ENCODE measurements around the gene AMDHD2. TPM values are rescaled to one million over a fixed set of nuclear protein-coding genes. Genes with fewer than 3 reads are reported as not detected.

The AMDHD2 gene
- total RNA-seq, 1 donor from 2014 or later = 60.9 TPM

DNA sequence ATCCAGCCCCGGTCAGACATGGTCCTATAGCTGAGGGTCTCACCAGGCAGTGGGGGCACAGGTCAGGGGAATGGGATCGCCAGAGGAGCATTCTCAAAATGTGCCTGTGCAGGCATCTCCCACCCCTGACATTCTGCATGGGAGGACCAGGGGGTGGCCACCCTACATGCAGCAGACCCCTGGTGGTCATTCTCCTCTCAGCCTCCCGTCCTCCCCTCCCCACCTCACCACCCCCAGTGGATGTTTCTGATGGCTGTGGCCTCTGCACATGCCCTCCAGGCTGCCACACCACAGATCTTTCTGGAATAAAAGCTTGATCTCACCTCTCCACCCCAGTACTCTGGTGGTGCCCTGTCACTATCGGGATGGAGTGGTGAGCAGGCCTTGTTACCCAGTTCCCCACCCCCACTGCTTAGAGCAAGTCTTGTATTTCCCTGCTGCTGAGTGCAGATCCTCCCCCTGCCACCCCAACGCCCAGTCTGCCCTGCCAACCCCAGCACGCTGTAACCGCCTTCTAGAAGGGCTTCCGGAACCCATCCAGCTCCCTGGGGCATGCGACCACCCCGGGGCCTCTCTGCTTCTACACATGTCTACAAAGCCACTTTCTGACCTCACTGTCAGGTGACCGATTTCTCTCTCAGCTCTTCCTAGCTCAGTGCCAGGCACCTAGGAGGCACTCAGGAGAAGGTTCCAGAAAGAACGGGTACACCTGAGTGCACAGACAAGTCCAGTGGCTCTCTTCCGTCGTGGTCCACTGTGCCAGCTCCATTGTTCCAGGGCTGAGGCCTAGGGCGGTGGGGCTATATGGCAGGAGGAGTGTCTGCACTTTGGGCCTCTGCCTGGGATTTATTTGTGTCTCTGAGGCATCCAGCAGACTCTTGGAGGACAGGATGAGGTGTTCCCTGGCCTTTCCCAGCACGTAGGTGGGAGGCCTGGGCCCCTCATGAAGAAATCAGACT lies 36.0 kb upstream of the AMDHD2 start:
- DNase-seq (ENCODE audit: low spot score) = no peak

GRCh38 chr16:2484898-2485508 lies 35.2 kb upstream of the AMDHD2 start:
- DNase-seq (ENCODE audit: low spot score) = no peak

DNA sequence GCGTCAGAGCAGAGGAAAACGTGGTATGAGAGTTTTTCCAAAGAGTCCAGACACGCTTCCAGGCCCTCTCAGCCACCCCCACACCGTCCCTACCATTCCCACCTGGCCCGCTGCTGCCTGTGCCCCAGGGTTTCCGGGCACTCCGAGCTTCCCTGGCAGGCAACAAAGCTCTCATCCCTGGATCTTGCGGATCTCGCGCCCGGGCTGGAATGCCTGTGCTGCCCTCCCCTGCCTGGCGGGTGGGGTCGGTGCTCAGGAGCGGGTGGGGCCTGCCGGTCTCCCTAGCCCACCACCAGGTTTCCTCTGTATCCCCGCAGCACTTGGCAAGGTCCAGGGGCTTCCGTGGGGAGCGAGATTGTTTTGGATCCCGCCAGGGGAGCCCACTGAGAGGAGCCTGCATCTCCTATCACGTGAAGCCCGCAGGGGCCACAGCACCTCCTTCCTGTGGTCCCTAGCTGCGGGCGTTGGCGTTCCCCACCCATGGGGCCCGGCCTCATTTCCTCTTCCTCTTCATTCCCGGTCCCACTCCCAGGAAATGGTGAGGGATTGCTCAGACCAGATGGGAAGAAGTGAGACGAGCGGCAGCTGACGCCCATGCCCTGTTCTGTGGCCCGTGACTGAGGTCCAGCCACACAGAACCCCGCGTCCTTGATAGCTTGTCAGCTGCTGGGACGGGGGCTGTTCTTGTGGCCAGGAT lies 34.2 kb upstream of the AMDHD2 start:
- no peak for DNase-seq (ENCODE audit: low spot score)

- peak; percentile 64 for DNase-seq (ENCODE audit: low spot score)
Observed at GRCh38 chr16:2486645-2487516, 33.3 kb upstream of the AMDHD2 start.

GRCh38 chr16:2487517-2487842 lies 32.7 kb upstream of the AMDHD2 start:
- DNase-seq (ENCODE audit: low spot score) = no peak

GRCh38 chr16:2487903-2488531 lies 32.2 kb upstream of the AMDHD2 start:
- DNase-seq (ENCODE audit: low spot score) = no peak

DNA sequence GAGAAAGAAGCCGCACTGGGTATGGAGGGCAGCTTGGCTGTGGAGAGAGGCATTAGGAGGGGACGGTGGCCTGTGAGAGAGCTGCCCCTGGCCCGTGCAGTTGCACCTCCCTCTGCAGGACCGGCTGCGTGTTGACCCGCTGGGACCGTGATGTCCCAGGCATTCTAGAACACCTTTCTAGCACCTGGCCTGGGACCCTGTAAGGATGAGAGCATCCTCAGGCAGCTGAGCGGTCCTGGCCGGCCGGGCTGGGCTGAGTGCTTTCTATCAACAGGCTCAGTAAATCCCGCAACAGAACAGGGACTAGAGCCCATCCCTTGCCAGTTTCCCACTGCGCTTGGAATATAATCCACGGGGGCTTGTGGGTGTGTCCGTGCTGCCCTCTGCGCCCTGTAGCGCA lies 30.6 kb upstream of the AMDHD2 start:
- DNase-seq (ENCODE audit: low spot score) = no peak

DNA sequence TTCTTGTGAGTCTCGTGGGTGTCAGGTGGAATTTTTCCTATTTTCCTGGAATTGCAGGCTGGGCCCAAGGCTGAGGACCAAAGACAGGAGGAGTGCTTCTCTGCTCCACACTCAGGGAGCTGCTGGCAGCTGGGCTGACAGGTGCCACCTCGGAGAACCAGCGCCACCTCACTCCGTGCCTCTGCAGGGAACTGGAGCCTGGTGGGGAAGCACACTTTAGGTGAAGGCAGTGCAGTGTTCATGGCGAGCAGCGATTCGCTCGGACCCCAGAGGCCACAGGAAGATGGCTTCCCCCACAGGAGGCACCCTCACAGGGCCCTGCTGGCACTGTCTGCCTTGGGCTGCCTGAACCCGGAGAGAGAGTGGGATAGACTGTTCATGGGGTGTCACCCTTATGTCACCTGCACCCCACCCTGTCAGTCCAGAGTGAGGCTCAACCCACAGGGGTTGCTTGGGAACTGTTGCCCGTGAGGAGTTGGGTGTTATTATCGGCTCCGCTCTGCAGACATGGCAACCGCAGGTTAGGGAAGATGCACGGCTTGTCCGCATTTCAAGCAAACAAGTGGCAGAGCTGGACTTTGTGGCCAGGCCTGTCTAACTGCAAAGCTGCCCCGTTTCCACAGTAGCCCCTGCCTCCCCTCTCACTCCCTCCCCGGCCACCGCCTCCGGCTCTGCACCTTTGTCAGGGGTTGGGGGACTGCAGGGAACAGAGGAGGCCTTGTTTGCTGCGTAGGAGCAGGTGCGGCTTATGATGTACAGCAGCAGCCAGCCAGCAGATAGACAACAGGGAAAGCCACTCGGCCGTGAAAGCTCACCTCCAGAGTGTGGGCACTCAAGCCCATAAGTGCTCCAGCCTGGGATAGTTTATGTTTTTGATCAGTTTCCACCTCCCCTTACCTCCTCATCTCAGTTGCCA lies 29.7 kb upstream of the AMDHD2 start:
- DNase-seq (ENCODE audit: low spot score) = no peak

DNA sequence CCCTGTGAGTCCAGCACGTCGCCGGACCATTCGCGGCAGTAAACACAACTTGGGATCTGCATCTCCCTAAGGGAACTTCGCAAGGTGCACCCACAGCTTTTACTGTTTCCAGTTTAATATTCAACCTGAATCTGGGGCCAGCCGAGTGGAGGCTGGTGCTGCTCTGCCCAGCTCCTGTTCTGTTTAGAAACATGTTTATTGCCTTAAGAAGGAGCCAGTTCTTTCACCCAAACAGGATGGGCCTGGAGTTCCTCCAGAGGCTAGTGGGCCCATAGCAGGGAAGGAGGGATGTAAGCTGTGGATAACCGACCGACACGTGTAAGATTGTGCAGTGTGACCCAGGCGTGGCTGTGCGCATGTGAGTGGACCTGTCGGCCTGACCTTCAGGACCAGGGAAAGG lies 27.9 kb upstream of the AMDHD2 start:
- no peak for DNase-seq (ENCODE audit: low spot score)

- no peak for DNase-seq (ENCODE audit: low spot score)
Observed at GRCh38 chr16:2493605-2494004, 26.6 kb upstream of the AMDHD2 start.

GRCh38 chr16:2494616-2495015 lies 25.6 kb upstream of the AMDHD2 start:
- DNase-seq (ENCODE audit: low spot score) = no peak

GRCh38 chr16:2495041-2495440 lies 25.1 kb upstream of the AMDHD2 start:
- no peak for DNase-seq (ENCODE audit: low spot score)

DNA sequence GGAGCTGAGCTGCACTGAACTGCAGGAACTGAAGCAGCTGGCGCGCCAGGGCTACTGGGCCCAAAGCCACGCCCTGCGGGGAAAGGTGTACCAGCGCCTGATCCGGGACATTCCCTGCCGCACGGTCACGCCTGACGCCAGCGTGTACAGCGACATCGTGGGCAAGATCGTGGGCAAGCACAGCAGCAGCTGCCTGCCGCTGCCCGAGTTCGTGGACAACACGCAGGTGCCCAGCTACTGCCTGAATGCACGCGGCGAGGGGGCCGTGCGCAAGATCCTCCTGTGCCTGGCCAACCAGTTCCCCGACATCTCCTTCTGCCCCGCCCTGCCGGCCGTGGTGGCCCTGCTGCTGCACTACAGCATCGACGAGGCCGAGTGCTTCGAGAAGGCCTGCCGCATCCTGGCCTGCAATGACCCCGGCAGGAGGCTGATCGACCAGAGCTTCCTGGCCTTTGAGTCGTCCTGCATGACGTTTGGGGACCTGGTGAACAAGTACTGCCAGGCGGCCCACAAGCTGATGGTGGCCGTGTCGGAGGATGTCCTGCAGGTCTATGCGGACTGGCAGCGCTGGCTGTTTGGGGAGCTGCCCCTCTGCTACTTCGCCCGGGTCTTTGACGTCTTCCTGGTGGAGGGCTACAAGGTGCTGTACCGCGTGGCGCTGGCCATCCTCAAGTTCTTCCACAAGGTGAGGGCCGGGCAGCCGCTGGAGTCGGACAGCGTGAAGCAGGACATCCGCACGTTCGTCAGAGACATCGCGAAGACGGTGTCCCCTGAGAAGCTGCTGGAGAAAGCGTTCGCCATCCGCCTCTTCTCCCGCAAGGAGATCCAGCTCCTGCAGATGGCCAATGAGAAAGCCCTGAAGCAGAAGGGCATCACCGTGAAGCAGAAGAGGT lies 23.7 kb upstream of the AMDHD2 start:
- DNase-seq (ENCODE audit: low spot score) = no peak

GRCh38 chr16:2497116-2497630 lies 23.0 kb upstream of the AMDHD2 start:
- DNase-seq (ENCODE audit: low spot score) = no peak

GRCh38 chr16:2497695-2498484 lies 22.3 kb upstream of the AMDHD2 start:
- DNase-seq (ENCODE audit: low spot score) = no peak

DNA sequence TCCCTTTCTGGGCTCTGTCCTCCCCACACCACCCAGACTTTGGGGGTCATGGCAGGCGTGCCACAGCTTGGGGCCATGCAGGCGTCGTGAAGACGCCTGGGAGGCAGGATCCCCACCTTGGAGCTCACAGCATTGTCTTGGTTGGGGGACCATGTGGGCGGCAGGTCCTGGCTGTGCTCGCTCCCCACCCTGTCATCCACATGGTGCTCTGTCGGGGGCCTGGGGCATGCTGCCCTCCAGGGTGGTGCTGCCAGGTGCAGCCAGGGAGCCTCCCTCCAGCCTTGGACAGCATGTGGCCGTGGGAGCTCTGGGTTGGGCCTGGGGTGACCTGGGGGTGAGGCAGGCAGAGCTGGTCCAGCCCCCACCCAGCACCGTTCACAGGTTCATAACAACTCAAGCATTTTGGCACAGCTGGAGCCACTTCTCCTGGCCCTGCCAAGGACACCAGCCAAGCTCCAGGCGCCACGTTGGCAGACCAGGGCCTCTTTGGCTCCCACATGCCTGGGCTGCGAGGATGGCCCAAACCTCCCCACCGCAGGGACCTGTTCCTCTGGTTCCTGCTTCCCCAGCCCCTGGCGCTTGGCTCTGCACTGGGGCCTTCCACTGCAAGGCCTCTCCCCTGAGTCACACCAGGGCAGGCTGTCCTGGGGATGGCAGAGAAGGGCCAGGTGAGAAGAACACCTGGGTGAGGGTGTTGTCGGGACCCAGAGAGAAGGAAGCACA lies 21.5 kb upstream of the AMDHD2 start:
- DNase-seq (ENCODE audit: low spot score) = no peak

DNA sequence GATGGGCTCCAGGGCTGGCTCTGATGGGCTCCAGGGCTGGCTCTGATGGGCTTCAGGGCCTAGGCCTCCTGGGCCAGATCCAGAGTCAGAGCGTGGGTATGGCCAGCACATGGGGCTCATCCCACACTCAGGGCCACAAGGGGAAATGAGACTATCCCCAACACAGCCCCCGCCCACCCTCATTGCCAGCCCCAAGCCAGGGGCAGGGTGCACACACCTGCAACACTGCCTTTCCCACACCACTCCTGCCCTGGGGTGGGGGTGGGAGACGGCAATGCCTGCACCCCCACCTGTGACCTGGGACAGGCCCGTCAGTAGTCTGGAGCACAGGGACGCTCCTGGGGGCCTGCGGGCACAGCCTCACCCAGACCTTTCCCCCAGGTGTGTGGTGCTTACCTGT lies 20.7 kb upstream of the AMDHD2 start:
- DNase-seq (ENCODE audit: low spot score) = no peak

Measured in mucosa of gallbladder (tissue), 1 donor.